Duodenal mucosa (tissue), 2 donors: ENCODE measurements around the gene TRAT1.
"Not testable (repeated sequence)": the region's sequence is repeated elsewhere in the genome, so short reads cannot be mapped to it uniquely, and the experiment has no call there.

Experiments
- H3K27ac ChIP-seq: one replicate; pipeline ENCODE4 v1.7.0; 2013; ENCODE audit warnings: low read depth, low read length
- H3K27me3 ChIP-seq, 2 donors: one replicate each; pipeline ENCODE4 v1.7.0; 2013; ENCODE audit warnings: low read length in 2 of 2, control low read depth in 1 of 2; ENCODE audit not compliant: insufficient read depth in 2 of 2, control insufficient read depth in 1 of 2
- H3K36me3 ChIP-seq, 2 donors: one replicate each; pipeline ENCODE4 v1.7.0; 2013; ENCODE audit warnings: low read length in 2 of 2, control low read depth in 1 of 2; ENCODE audit not compliant: insufficient read depth in 2 of 2, control insufficient read depth in 1 of 2
- H3K4me1 ChIP-seq, 2 donors: one replicate each; pipeline ENCODE4 v1.7.0; 2013; ENCODE audit warnings: low read length in 2 of 2, control low read depth in 1 of 2; ENCODE audit not compliant: insufficient read depth in 2 of 2, control insufficient read depth in 1 of 2
- H3K4me3 ChIP-seq, 2 donors: one replicate each; pipeline ENCODE4 v1.7.0; 2013; ENCODE audit warnings: low read length in 2 of 2, low read depth in 1 of 2
- H3K9ac ChIP-seq, 2 donors: one replicate each; pipeline ENCODE4 v1.7.0; 2013; ENCODE audit warnings: low read length in 2 of 2, low read depth in 1 of 2
- H3K9me3 ChIP-seq, 2 donors: one replicate each; pipeline ENCODE4 v1.7.0; 2013; ENCODE audit warnings: low read length in 2 of 2, control low read depth in 1 of 2; ENCODE audit not compliant: control insufficient read depth in 1 of 2

TRAT1 gene

GRCh38 chr3:108823227-108823626 is 641 bp downstream of the TRAT1 start:
- Histone ChIP-seq H3K9me3 (no peaks in the 10 kb centered on the region), H3K36me3 (no peaks in the 10 kb centered on the region), H3K4me3 (no peak overlapping the region), H3K4me1 (no peaks in the 10 kb centered on the region), H3K9ac (peak overlapping the region in 1 of 2 donors; percentile 35), H3K27ac (no peak overlapping the region), H3K27me3 (no peaks in the 10 kb centered on the region)

GRCh38 chr3:108823803-108824202 is 1.2 kb downstream of the TRAT1 start:
- H3K4me1 ChIP-seq, H3K27ac ChIP-seq, H3K9ac ChIP-seq, H3K27me3 ChIP-seq, H3K4me3 ChIP-seq, H3K9me3 ChIP-seq, H3K36me3 ChIP-seq: not testable (repeated sequence)

GRCh38 chr3:108826309-108827187 is 4.0 kb downstream of the TRAT1 start:
- Histone ChIP-seq H3K36me3 (no peaks in the 10 kb centered on the region), H3K4me3 (no peak overlapping the region), H3K9ac (no peak overlapping the region), H3K4me1 (no peaks in the 10 kb centered on the region), H3K9me3 (no peaks in the 10 kb centered on the region), H3K27ac (no peak overlapping the region), H3K27me3 (no peaks in the 10 kb centered on the region)

DNA sequence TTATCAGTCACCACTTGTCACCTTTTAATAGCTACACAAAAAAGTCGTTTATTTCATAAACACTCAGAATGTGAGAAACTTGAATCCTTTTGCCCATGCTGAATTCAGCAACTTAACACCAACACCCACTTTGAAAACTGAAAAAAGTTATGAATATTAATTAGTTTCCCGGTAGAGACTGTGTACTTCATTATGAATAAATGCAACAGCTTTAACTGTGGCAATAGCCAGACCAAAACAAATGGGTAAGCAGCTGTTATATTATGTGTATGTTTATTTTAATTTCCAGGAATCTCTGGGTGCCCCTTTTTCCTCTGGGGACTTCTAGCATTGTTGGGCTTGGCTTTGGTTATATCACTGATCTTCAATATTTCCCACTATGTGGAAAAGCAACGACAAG is 7.8 kb downstream of the TRAT1 start:
- no peaks in the 10 kb centered on the region for H3K27me3 ChIP-seq
- H3K4me1 ChIP-seq: no peaks in the 10 kb centered on the region
- no peaks in the 10 kb centered on the region for H3K36me3 ChIP-seq
- H3K27ac ChIP-seq: no peak overlapping the region
- H3K9ac ChIP-seq: no peak overlapping the region
- no peaks in the 10 kb centered on the region for H3K9me3 ChIP-seq
- H3K4me3 ChIP-seq: no peak overlapping the region

DNA sequence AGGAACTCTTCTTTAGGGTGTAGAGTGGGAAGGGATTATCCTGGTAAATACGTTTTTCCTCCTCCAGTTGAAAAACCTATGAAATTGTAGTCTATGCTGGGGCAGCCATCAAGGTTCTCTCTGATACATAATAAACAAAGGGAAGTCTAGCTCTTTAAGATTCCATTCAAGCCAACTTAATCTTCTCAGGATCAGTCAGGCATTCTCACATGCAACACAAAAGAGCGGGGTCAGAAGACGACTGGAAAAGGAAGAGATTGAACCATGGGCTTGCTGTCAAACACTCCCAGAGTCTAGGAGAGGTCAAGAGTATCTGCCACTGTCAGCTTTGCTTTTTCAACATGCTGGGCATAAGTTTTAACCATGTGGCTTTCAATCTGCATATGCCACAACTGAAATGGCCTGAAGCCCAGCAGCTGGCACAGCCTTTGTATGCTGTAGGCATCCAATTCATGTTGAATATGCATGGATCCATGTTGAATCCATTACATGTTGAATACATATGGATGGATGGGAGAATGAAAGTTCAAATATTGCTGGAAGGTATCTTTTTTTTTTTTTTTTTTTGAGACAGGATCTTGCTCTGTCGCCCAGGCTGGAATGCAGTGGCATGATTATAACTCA is 8.5 kb downstream of the TRAT1 start:
- Histone ChIP-seq H3K36me3 (no peaks in the 10 kb centered on the region), H3K9ac (no peak overlapping the region)

GRCh38 chr3:108833611-108834010 is 11.0 kb downstream of the TRAT1 start:
- H3K4me1 ChIP-seq: no peaks in the 10 kb centered on the region
- H3K9ac ChIP-seq: no peak overlapping the region
- no peaks in the 10 kb centered on the region for H3K36me3 ChIP-seq
- H3K27ac ChIP-seq: no peak overlapping the region
- no peaks in the 10 kb centered on the region for H3K9me3 ChIP-seq
- H3K27me3 ChIP-seq: no peaks in the 10 kb centered on the region
- H3K4me3 ChIP-seq: no peak overlapping the region

More for the DNA sequence above, 8.5 kb downstream of the TRAT1 start:
- Histone ChIP-seq H3K4me3 (no peak overlapping the region), H3K9me3 (no peaks in the 10 kb centered on the region), H3K4me1 (no peaks in the 10 kb centered on the region), H3K27me3 (no peaks in the 10 kb centered on the region), H3K27ac (no peak overlapping the region)

GRCh38 chr3:108834551-108834950 is 12.0 kb downstream of the TRAT1 start:
- H3K27me3 ChIP-seq: no peaks in the 10 kb centered on the region
- no peak overlapping the region for H3K4me3 ChIP-seq
- no peaks in the 10 kb centered on the region for H3K9me3 ChIP-seq
- H3K9ac ChIP-seq: no peak overlapping the region
- H3K27ac ChIP-seq: no peak overlapping the region
- no peaks in the 10 kb centered on the region for H3K4me1 ChIP-seq
- no peaks in the 10 kb centered on the region for H3K36me3 ChIP-seq

DNA sequence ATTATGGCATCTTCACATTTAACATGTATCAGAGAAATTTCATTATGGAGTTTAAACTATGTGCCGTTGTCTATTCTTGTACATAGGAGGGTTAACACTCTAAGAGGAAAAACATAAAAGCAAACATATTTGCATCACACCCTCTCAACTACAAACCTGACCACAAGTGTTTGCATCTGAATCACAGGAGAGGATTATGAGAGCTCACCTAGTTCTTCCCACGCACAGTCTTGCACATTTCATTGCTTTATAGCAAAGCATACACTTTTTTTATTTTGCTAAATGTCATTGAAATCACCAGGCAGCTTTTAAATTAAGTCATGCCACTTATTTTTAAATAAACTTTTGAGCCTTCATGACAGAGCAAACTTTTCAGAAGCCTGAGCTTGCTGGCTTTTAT is 12.5 kb downstream of the TRAT1 start:
- no peak overlapping the region for H3K4me3 ChIP-seq

GRCh38 chr3:108838436-108838835 is 15.8 kb downstream of the TRAT1 start:
- H3K9me3 ChIP-seq: no peaks in the 10 kb centered on the region
- H3K36me3 ChIP-seq: no peaks in the 10 kb centered on the region
- H3K4me1 ChIP-seq: no peaks in the 10 kb centered on the region
- H3K27me3 ChIP-seq: no peaks in the 10 kb centered on the region
- H3K27ac ChIP-seq: no peak overlapping the region
- H3K4me3 ChIP-seq: no peak overlapping the region
- no peak overlapping the region for H3K9ac ChIP-seq

More for the DNA sequence above, 12.5 kb downstream of the TRAT1 start:
- Histone ChIP-seq H3K4me1 (no peaks in the 10 kb centered on the region), H3K36me3 (no peaks in the 10 kb centered on the region), H3K9me3 (no peaks in the 10 kb centered on the region), H3K27me3 (no peaks in the 10 kb centered on the region), H3K9ac (no peak overlapping the region), H3K27ac (no peak overlapping the region)

GRCh38 chr3:108845709-108846293 is 23.2 kb downstream of the TRAT1 start:
- no peaks in the 10 kb centered on the region for H3K9me3 ChIP-seq
- no peak overlapping the region for H3K27ac ChIP-seq
- no peaks in the 10 kb centered on the region for H3K4me1 ChIP-seq
- H3K36me3 ChIP-seq: no peaks in the 10 kb centered on the region
- H3K4me3 ChIP-seq: no peak overlapping the region
- H3K27me3 ChIP-seq: no peaks in the 10 kb centered on the region
- no peak overlapping the region for H3K9ac ChIP-seq
